PFSK-1 (cell line): ENCODE measurements around the gene IPO7.

ENCODE experiments used
- FOXP2 ChIP-seq: optimal IDR thresholded peaks from 2 replicates; pipeline ENCODE3; 2011; ENCODE audit warnings: borderline replicate concordance, control low read depth, inconsistent platforms; ENCODE audit not compliant: insufficient read depth; ENCODE audit errors: extremely low read length, extremely low read depth
- POLR2AphosphoS5 ChIP-seq: IDR thresholded peaks from 2 replicates; pipeline ENCODE4 v1.6.1; 2012; ENCODE audit warnings: low read depth, mild to moderate bottlenecking, control low read depth, low read length, moderate library complexity
- SIN3A ChIP-seq: IDR thresholded peaks from 2 replicates; pipeline ENCODE4 v1.6.1; 2012; ENCODE audit warnings: mild to moderate bottlenecking, low read length, moderate library complexity, borderline replicate concordance; ENCODE audit not compliant: insufficient read depth
- TAF1 ChIP-seq: IDR thresholded peaks from 2 replicates; pipeline ENCODE4 v1.6.1; 2012; ENCODE audit warnings: low read length, control low read depth, borderline replicate concordance; ENCODE audit not compliant: insufficient read depth
- TF ChIP-seq, protein P1 (sequence below), 2 experiments: IDR thresholded peaks; 2 replicates each; pipeline versions ENCODE4 v1.6.1 to v1.8.0; 2011 to 2012; ENCODE audit warnings: low read depth in 2 of 2, low read length in 2 of 2, control low read depth in 1 of 2, inconsistent platforms in 1 of 2, mild to moderate bottlenecking in 1 of 2, moderate library complexity in 1 of 2; ENCODE audit not compliant: insufficient read depth in 1 of 2

Gene IPO7

GRCh38 chr11:9351321-9351881 lies 33.1 kb upstream of the IPO7 start:
- no peak for TF ChIP-seq FOXP2
- TF ChIP-seq, protein P1, sequence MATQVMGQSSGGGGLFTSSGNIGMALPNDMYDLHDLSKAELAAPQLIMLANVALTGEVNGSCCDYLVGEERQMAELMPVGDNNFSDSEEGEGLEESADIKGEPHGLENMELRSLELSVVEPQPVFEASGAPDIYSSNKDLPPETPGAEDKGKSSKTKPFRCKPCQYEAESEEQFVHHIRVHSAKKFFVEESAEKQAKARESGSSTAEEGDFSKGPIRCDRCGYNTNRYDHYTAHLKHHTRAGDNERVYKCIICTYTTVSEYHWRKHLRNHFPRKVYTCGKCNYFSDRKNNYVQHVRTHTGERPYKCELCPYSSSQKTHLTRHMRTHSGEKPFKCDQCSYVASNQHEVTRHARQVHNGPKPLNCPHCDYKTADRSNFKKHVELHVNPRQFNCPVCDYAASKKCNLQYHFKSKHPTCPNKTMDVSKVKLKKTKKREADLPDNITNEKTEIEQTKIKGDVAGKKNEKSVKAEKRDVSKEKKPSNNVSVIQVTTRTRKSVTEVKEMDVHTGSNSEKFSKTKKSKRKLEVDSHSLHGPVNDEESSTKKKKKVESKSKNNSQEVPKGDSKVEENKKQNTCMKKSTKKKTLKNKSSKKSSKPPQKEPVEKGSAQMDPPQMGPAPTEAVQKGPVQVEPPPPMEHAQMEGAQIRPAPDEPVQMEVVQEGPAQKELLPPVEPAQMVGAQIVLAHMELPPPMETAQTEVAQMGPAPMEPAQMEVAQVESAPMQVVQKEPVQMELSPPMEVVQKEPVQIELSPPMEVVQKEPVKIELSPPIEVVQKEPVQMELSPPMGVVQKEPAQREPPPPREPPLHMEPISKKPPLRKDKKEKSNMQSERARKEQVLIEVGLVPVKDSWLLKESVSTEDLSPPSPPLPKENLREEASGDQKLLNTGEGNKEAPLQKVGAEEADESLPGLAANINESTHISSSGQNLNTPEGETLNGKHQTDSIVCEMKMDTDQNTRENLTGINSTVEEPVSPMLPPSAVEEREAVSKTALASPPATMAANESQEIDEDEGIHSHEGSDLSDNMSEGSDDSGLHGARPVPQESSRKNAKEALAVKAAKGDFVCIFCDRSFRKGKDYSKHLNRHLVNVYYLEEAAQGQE (IDR thresholded peaks at IDR 0.05; ENCODE audit: insufficient read depth in 1 of 2, low read depth in 2 of 2, low read length in 2 of 2), result no peak
- no peak for TF ChIP-seq SIN3A
- TF ChIP-seq POLR2AphosphoS5, result no peak
- no peak for TF ChIP-seq TAF1

- no peak for TF ChIP-seq SIN3A
- no peak for TF ChIP-seq TAF1
- TF ChIP-seq, protein P1 (IDR thresholded peaks at IDR 0.05; ENCODE audit: insufficient read depth in 1 of 2, low read depth in 2 of 2, low read length in 2 of 2), result no peak
- TF ChIP-seq POLR2AphosphoS5, result no peak
- TF ChIP-seq FOXP2, result no peak
These were observed 27.4 kb upstream of the IPO7 start for GRCh38 chr11:9357041-9357440.

GRCh38 chr11:9362393-9362863 lies 22.0 kb upstream of the IPO7 start:
- TF ChIP-seq TAF1 (no peak), SIN3A (no peak), FOXP2 (no peak), POLR2AphosphoS5 (no peak)
- TF ChIP-seq, protein P1 (IDR thresholded peaks at IDR 0.05; ENCODE audit: insufficient read depth in 1 of 2, low read depth in 2 of 2, low read length in 2 of 2), result no peak

GRCh38 chr11:9363954-9364912 lies 20.2 kb upstream of the IPO7 start:
- TF ChIP-seq, protein P1 (IDR thresholded peaks at IDR 0.05; ENCODE audit: insufficient read depth in 1 of 2, low read depth in 2 of 2, low read length in 2 of 2), result peak; percentile 17 to 25; a peak in 1 of 4 replicates
- TF ChIP-seq FOXP2 (peak; percentile 95), POLR2AphosphoS5 (peak; percentile 71), SIN3A (peak; percentile 42; the same call in 1 of the 2 replicates), TAF1 (0 out of 2 replicates have a peak, but pooled peaks have one; percentile 45)
